SH-SY5Y (cell line): Measurements from ENCODE around the gene AIP.

Experiments
- GATA2 ChIP-seq: IDR thresholded peaks from 2 replicates; pipeline ENCODE4 v1.6.1; 2011; ENCODE audit warnings: mild to moderate bottlenecking, low read depth, low read length
- GATA3 ChIP-seq: IDR thresholded peaks from 2 replicates; pipeline ENCODE4 v1.6.1; 2011; ENCODE audit warnings: low read depth, mild to moderate bottlenecking, low read length, moderate library complexity

DNA sequence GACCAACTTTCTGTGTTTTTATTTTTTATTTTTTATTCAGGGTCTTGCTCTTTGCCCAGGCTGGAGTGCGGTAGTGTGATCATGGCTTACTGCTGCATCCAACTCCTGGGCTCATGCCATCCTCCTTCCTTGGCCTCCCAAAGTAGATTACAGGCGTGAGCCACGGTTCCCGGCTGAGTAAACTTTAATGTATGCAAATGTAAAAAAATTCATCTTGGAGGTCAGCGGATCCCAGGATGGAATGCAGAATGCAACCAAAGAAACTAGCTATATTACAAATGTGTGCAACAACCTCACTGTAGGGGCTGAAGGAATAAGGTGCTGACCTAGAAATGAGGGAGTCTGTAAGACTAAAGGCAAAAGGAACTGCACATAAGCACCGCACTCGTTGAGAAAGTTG, 31.3 kb downstream of the AIP start:
- TF ChIP-seq GATA2 = no peak
- no peak for TF ChIP-seq GATA3
